Measurements from ENCODE around the gene AURKB. TPM values are rescaled to one million over a fixed set of nuclear protein-coding genes. Genes with fewer than 3 reads are reported as not detected.

Gene AURKB
- total and polyA plus RNA-seq, 2 of the 13 experiments (the other 11 are each of a cell fraction or from before 2014, with no cell fraction given): 29.5 to 75.3 TPM

GRCh38 chr17:8189041-8189710 lies 21.2 kb downstream of the AURKB start (continued):
- no peak for TF ChIP-seq ZNF18 (CRISPR knock-in tag; IDR thresholded peaks at IDR 0.05; ENCODE audit: insufficient replicate concordance)
- TF ChIP-seq MED8 (CRISPR knock-in tag; IDR thresholded peaks at IDR 0.05; ENCODE audit: insufficient replicate concordance): no peak
- 0 out of 2 replicates have a peak, but pooled peaks have one; percentile 5 for TF ChIP-seq TBX2 (CRISPR knock-in tag; IDR thresholded peaks at IDR 0.05; ENCODE audit: borderline replicate concordance)
- no peak for TF ChIP-seq EED (CRISPR knock-in tag; IDR thresholded peaks at IDR 0.05)
- TF ChIP-seq TOE1 (CRISPR knock-in tag; IDR thresholded peaks at IDR 0.05): no peak
- no peak for TF ChIP-seq CEBPZ (IDR thresholded peaks at IDR 0.05; ENCODE audit: low read length)
- no peak for TF ChIP-seq CHCHD3 (CRISPR knock-in tag; IDR thresholded peaks at IDR 0.05)
- TF ChIP-seq EP300 (IDR thresholded peaks at IDR 0.05; ENCODE audit: low read depth in 2 of 2, low read length in 2 of 2): no peak
- TF ChIP-seq EP300 (CRISPR knock-in tag; IDR thresholded peaks at IDR 0.05; ENCODE audit: borderline replicate concordance): no peak
- TF ChIP-seq TEF (CRISPR knock-in tag; IDR thresholded peaks at IDR 0.05): no peak
- TF ChIP-seq ZMAT3 (CRISPR knock-in tag; conservative IDR thresholded peaks at IDR 0.05): no peak
- TF ChIP-seq ZNF264 (CRISPR knock-in tag; IDR thresholded peaks at IDR 0.05): no peak
- TF ChIP-seq RFX1 (IDR thresholded peaks at IDR 0.05): no peak
- 0 out of 2 replicates have a peak, but pooled peaks have one; percentile 29 for TF ChIP-seq ZNF234 (CRISPR knock-in tag; conservative IDR thresholded peaks at IDR 0.05)
- TF ChIP-seq ZNF816 (CRISPR knock-in tag; IDR thresholded peaks at IDR 0.05; ENCODE audit: borderline replicate concordance): no peak
- TF ChIP-seq ATRX (CRISPR knock-in tag; IDR thresholded peaks at IDR 0.05; ENCODE audit: borderline replicate concordance): no peak
- peak; percentile 57 for TF ChIP-seq ZNF274 (CRISPR knock-in tag; IDR thresholded peaks at IDR 0.05)
- TF ChIP-seq RAD21 (CRISPR knock-in tag; IDR thresholded peaks at IDR 0.05): no peak
- no peak for TF ChIP-seq GMEB2 (CRISPR knock-in tag; IDR thresholded peaks at IDR 0.05; ENCODE audit: low read depth)

Data from HepG2 (cell line).